HFF-Myc (cell line): ENCODE results near the gene ALPK3.
"Not testable (repeated sequence)": the region's sequence is repeated elsewhere in the genome, so short reads cannot be mapped to it uniquely, and the experiment has no call there.

ENCODE experiments used
- DNase-seq: peaks from one replicate; pipeline ENCODE4 v3.0.0-alpha.2; 2011; ENCODE audit warnings: low read depth; ENCODE audit errors: extremely low read depth
- H3K4me3 ChIP-seq: replicated peaks from 2 replicates; pipeline ENCODE4 v1.5.1; 2011; ENCODE audit warnings: low read depth, mild to moderate bottlenecking, control low read depth, low read length
- TF ChIP-seq, protein P1 (sequence below): IDR thresholded peaks from 2 replicates; pipeline ENCODE4 v1.5.1; 2012; ENCODE audit warnings: mild to moderate bottlenecking, low read depth, low read length, control low read depth; ENCODE audit errors: missing control alignments

Gene ALPK3

DNA sequence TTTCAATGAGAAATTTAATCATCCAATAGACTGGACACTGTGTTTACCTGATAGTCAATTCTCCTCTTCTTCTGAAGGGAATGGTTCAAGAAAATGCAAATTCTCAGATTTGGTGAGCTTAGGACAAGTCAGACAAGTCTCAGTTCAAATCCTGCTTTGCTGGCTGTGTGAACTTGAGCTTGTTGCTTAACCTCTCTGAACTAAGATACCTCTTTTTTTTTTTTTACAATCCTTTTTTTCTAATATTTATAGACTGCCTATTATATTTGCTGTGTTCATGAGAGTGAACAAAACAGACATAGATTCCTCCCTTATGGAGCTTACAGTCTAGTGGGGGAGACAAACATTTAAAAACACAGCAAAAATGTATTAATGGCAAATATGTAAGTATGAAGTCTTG, 59.1 kb downstream of the ALPK3 start:
- no peak for DNase-seq
- TF ChIP-seq, protein P1, sequence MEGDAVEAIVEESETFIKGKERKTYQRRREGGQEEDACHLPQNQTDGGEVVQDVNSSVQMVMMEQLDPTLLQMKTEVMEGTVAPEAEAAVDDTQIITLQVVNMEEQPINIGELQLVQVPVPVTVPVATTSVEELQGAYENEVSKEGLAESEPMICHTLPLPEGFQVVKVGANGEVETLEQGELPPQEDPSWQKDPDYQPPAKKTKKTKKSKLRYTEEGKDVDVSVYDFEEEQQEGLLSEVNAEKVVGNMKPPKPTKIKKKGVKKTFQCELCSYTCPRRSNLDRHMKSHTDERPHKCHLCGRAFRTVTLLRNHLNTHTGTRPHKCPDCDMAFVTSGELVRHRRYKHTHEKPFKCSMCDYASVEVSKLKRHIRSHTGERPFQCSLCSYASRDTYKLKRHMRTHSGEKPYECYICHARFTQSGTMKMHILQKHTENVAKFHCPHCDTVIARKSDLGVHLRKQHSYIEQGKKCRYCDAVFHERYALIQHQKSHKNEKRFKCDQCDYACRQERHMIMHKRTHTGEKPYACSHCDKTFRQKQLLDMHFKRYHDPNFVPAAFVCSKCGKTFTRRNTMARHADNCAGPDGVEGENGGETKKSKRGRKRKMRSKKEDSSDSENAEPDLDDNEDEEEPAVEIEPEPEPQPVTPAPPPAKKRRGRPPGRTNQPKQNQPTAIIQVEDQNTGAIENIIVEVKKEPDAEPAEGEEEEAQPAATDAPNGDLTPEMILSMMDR = no peak
- no peak overlapping the region for H3K4me3 ChIP-seq

DNA sequence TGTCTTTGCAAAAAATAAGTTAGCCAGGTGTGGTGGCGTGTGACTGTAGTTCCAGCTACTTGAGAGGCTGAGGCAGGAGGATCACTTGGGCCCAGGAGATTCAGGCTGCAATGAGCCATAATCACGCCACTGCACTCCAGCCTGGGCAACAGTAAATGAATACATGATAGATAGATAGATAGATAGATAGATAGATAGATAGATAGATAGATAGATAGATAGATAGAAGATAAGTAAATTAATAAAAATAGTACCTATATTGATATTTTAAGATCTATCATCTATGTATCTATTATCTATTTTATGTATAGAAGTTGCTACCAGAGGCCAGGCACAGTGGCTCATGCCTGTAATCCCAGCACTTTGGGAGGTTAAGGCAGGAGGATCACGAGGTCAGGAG, 60.5 kb downstream of the ALPK3 start:
- not testable (repeated sequence) for DNase-seq

DNA sequence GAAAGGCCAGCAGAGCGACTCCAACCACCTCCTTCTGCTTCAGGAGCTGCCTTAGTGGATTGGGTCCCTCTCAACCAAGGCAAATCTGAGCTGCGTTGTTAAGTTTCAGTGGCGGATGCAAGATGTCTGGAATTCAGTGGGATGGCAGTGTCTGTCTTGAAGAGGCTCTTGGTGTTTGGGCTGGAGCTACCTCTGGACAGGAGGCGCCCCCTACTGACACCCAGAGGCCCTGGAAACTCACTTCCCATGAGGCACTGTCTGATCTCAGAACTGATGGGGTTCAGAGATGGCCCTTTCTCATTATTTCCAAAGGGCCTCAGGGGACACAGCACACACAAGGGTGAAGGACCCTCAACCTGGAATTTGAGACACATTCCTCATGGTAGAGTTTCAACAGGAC, 61.3 kb downstream of the ALPK3 start:
- DNase-seq = peak; percentile 30
- TF ChIP-seq, protein P1 = peak; percentile 73
- no peak overlapping the region for H3K4me3 ChIP-seq

More for the DNA sequence above, 60.5 kb downstream of the ALPK3 start:
- H3K4me3 ChIP-seq = not testable (repeated sequence)

DNA sequence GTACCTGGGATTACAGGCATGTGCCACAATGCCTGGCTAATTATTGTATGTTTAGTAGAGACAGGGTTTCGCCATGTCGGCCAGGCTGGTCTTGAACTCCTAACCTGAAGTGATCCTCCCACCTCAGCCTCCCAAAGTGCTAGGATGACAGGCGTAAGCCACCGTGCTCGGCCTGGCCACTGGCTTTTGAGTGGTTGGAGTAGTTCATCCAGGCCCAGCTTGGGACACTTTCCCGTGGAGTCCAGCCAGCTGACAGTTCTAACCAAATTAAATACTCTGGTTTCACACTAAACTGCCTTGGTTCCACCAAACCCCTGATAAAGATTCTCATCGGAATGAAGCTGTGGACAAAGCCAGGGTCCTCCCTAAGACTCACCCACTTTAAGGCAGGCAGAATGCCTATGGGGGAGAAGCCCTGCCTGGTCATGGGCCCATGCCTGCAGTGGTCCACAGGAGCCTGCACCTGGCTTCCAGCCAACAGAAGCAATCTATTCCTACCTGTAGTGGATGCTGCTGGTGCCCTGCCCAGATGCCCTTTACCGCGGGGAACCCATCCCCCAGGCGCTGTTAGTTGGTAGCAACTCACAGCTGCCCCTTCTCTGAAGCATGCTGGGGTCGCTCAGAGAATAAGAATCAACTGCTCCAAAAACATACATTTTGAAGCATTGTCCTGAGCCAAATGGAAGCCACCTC, 62.1 kb downstream of the ALPK3 start:
- TF ChIP-seq, protein P1 = no peak
- DNase-seq = no peak
- no peak overlapping the region for H3K4me3 ChIP-seq

DNA sequence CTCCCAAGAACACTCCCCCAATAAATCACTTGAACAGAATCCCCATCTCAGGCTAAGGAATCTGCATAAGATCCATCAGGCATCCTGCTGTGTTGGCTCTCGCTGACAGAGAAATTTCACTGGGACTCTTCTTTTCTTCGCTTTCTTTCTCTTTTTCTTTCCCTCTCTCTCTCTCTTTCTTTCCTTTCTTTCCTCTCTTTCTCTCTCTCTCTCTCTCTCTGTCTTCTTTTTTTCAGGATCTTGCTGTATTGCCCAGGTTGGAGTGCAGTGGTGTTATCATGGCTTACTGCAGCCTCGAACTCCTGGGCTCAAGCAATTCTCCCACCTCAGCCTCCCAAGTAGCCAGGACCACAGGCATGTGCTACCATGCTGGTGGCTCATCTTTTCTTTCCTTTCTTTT, 62.9 kb downstream of the ALPK3 start:
- no peak overlapping the region for H3K4me3 ChIP-seq
- TF ChIP-seq, protein P1 = no peak
- no peak for DNase-seq

DNA sequence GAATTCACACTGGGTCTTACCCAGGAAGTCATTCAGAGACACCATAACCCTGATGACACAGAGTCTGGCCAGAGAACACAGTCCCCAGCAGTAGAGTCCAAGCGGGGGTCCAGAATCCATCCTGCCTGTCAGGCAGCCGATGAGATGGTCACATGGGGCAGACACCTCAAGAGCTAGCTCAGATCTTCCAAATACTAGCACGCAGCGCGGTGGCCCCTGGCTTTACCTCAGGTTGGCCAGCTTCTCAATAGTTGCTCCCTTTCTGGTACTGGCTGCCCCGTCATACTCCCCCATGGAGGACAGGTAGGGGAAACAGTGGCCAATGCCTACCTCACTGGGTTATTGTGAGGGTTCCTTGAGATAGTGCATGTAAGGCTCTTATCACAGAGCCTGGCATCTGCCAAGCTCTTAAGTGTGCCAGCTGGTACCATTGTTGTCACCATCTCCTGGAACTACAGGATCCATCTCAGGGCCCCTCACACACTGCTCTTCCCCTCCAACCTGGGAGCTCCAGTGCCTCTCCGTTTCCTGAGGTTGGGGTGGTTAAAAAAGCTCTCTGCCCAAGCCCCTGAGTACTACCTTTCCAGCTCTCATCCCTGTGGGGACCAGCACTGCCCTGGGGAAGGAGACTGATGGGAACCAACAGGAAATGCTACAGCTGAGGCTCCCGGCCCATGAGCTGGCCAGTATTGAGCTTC, 63.8 kb downstream of the ALPK3 start:
- no peak overlapping the region for H3K4me3 ChIP-seq
- DNase-seq = no peak
- TF ChIP-seq, protein P1 = no peak

DNA sequence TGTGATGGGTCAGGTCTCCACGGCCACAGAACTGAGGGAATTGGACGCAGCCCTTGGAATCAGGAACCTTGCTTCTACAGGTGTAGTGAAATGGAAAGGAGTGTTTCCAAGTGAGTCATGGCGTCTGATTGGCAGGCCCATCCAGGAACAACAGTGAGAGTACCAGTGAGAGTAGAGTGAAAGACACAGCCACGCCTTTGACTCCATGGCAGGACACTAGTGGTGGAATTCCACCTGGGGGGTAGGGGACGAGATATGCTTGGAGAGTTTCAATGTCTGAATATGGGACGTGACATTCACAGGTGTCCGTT, 64.3 kb downstream of the ALPK3 start:
- TF ChIP-seq, protein P1 = no peak
- no peak overlapping the region for H3K4me3 ChIP-seq
- no peak for DNase-seq
